Right lobe of liver (tissue), 4 donors: Measurements from ENCODE around the gene SPACA7.

Source experiments
- CTCF ChIP-seq, 4 donors: fragments of 200-600 bp in 3 of 4; fragments of 450-650 bp in 1 of 4; IDR thresholded peaks; one replicate each; pipeline versions ENCODE4 v1.5.1 to v1.8.0; 2016 to 2022; ENCODE audit warnings: antibody characterized with exemption in 4 of 4, mild to moderate bottlenecking in 2 of 4
- POLR2A ChIP-seq: fragments of 450-650 bp; IDR thresholded peaks from one replicate; pipeline ENCODE4 v1.6.1; 2017; ENCODE audit warnings: antibody characterized with exemption, mild to moderate bottlenecking
- donor health status: DM: no; HTN: no; CAD: no.
- donor health status: DM: no; HTN: no; CAD: no.
- donor health status: DM: no; HTN: yes; CAD: no.

- no peak for TF ChIP-seq CTCF (IDR thresholded peaks at IDR 0.05)
- TF ChIP-seq POLR2A: no peak
Measured at GRCh38 chr13:112363867-112364528, 12.2 kb upstream of the SPACA7 start.
